HG03457 (cell line): ENCODE results near the gene CHD5.

Experiments
- ATAC-seq: cut with Tn5 transposase; IDR thresholded peaks from one replicate; pipeline ENCODE4 v1.9.1; 2021; ENCODE audit warnings: moderate number of reproducible peaks; ENCODE audit not compliant: unreplicated experiment

Gene CHD5

DNA sequence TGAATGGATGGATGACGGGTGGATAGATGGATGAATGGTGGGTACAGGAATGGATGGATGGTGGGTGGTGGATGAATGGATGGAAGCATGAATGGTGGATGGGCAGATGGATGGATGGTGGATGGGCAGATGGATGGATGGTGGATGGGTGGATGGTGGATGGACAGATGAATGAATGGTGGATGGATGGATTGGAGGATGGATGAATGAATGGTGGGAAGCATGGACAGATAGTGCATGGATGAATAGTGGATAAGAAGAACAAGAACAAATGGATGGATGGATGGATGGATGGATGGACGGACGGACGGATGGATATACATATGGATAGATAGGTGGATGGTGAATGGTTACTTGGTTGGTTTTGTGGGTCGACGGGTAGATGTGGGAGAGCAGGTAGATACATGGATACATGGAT is 4.7 kb downstream of the CHD5 start:
- ATAC-seq = no peak

DNA sequence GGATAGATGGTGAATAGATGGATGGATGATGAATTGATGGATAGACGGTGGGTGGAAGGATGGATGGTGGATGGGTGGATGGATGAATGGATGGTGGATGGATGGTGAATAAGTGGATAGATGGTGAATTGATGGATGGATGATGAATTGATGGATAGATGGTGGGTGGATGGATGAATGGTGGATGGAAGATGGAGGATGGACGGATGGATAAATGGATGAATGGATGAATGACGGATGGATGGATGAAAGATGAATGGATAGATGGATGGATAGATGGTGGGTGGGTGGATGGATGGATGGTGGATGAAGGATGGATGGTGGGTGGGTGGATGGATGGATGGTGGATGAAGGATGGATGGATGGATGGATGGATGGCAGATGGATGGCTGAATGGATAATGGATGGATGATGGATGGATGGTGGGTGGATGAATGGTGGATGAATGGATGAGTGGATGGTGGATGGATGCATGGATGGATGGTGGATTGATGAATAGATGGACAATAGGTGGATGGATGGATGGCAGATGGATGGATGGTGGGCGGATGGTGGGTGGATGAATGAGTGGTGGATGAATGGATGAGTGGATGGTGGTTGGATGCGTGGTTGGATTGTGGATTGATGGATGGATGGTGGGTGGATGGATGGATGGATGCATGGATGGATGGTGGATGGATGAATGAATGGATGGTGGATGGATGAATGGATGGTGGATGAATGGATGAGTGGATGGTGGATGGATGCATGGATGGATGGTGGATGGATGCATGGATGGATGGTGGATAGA is 5.3 kb downstream of the CHD5 start:
- ATAC-seq = no peak

- no peak for ATAC-seq
Measured at GRCh38 chr1:6172549-6172948, 7.6 kb downstream of the CHD5 start.

DNA sequence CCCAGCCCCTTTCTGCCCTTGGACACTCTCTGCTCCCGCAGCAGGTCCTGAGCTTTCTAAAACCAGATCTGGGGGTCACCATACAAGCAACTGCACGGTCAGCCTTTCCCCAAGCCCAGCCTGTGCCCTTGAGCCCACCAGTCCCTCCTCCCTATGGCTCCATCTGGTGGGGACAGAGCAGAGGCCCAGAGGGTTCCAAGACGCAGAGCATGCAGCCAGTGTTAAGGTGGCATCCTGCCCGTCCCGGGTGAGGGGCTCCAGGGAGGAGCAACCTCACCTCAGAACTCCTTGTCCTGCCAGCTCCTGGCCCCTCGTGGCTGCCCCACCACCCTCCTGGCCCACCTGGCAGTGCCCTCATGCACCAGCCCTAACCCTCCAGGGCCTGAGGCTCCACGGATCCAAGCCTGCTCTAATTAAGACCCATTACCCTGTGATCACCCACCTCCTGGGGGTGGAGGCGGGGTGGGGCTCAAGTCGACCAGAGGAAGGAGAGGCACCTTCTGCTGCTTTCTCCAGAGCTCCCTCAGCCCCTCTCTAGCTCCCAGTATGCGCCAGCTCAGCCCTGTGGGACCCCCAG is 8.5 kb downstream of the CHD5 start:
- ATAC-seq = no peak

GRCh38 chr1:6170742-6171201 is 9.3 kb downstream of the CHD5 start:
- no peak for ATAC-seq

GRCh38 chr1:6170116-6170741 is 9.9 kb downstream of the CHD5 start:
- ATAC-seq = no peak

DNA sequence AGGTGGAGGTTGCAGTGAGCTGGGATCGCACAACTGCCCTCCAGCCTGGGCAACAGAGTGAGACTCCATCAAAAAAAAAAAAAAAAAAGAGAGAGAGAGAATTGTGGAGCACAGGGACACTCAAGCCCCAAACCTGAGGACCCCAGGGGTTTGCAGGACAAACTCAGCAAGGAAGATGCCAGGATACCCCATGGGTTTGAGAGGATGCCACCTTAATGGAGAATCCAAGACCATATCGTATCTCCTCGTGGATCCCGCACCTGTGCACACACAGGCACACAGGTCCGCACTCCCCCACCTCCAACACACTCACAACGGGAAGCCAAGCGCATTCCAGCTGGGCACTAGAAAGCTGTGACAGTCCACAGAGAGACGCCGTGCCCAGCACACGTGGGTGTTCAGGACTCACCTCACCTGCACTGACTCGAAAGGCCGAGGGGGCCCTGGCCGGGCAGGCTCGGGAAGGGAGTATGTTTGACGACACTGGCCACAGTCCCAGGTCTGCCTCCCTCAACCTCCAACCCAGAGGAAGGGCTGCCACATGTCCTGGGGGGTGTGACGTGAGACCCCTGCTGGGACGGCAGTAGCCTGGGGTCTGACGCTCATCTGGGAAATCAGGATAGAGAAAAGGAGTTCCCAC is 11.1 kb downstream of the CHD5 start:
- ATAC-seq = no peak

- no peak for ATAC-seq
Measured at GRCh38 chr1:6167391-6168303, 12.5 kb downstream of the CHD5 start.

DNA sequence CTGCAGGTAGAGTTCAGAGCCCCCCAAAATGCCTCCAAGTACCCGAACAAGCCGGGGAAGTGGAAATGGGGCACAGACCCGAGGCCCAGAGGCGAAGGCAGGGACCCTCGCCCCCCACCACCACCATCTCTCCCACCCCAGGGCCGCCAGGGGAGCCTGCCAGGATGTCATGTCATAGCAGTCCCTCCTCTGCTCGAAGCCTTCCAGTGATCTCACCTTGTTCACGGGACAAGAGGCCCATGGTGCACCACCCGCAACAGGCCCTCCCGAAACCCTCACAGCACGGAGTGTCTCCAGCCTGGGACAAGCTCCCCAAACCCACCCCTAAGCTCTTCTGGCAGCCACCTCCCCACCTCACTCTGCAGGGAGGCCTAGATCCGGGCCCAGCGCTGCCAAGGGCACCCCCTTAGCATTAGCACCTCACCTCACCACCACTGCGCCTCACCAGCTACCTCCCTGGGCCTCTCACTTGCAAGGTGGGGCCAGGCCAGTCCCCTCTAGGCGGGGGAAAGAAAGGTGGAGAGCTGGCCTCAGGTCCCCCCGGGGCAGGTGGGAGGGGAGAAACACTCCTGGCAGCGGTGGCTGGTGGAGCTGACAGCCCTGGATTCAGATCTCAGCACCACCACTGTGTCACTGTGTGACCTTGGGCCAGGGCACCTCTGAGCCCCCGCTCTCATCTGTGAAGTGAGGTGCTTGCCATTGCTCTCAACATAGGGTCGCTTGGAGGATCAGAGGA is 13.3 kb downstream of the CHD5 start:
- no peak for ATAC-seq

DNA sequence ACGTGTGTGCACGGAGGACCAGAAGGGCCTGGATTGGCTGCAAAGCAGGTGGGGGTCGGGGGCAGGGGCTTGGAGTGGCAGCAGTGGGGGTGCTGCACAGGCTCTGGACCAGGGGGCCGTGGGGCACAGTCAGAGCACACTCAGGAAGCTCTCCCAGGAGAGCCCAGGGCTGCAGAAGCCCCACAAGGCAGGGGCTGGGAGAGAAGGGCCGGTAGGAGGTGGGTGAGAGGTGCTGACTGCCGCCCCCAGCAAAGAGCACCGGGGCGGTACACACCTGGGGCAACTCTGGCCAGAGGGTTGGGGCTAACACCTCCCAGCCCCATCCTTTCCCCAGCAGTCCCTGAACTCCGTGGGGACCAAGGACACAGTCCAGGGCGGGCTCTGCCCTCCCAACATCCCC is 13.9 kb downstream of the CHD5 start:
- no peak for ATAC-seq

DNA sequence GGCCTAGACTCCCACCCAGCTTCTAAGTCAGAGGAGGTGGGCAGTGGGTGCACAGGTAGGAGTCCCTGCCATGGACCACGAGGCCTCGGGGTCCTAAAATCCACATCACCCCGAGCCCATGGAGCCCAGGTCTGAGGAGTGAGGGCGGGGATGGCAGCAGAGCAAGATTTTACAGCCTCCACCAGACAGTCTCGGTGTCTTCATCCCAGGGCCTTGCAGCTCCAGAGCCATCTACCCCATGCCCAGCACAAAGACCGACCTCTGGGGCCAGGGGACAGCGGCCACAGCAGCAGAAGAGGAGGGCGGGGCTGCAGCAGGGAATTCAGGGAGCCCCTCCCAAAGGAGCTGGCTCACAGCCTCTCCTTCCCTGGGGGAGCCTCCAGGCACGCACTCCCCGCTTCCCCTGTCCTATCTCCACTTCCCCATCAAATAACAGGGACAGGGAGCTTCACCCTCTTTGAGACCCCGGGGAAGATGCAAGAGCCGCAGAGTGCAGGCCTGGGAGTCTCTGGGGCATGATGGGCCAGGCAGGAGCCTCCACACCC is 14.6 kb downstream of the CHD5 start:
- ATAC-seq = no peak

- ATAC-seq = no peak
Measured at GRCh38 chr1:6165027-6165426, 15.1 kb downstream of the CHD5 start.

DNA sequence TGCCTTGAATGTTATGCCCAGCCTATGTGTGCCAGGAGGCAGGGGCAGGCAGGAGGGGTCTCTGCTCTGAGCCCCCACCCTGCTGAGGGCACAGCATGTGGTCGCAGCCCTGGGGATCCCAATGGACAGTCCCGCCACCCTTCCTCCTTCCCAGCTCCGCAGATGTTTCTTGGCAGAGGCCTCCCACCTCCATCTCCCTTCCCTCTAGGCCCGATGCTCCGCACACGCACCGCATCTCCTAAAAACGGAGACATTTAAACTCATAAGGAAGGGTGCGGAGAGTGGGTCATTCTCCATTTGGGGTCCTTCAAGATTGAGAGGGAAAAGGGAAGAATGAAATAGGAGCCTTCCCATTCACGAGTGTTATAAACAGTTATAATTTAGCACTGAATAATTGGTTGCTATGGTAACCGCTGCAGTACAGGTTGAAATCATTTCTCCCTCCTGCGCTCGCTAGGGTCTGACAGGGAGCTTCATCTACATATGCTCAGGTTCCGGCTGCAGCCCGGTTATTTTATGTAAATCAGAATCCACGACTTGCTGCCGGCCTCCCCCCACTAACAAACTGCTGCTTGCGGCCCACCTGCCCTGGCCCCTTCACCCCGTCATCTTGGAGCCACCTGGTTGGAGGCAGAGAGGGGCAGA is 16.0 kb downstream of the CHD5 start:
- ATAC-seq = no peak

DNA sequence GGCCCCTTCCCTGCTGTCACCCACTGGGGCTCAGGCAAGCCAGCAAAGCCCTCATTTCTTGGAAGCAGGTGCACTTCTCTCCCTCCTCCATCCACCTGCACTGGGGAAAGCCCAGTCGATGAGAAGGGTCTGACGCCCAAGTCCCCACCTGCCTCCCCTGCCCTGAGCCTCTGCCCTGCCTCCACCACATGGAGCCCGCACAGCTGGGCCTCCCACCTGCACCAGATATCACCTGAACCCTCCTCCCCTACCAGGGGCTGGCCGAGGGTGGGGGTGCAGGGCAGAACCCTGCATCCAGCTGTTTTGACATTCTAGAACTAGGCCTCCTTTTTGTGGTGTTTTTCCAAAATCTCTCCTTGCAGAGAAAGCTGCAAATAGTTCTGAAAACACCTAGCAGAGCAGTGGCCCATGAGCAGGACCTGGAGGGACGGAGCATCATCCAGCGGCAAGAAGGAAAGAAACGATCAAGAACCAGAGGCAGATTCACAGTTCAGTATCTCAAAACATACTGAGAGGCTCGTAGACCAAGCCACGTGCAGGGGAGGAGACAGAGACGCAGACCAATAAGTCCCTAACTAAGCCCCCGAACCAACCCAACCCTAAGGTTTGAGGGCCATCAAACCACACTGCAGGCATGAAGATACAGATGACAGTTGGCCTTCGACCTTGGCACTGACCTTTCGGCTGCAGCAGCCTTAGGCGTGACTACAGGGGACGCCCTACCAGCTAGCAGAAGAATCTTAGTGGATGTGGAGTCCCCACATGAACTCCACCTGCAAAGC is 16.7 kb downstream of the CHD5 start:
- ATAC-seq = no peak

GRCh38 chr1:6162773-6163172 is 17.3 kb downstream of the CHD5 start:
- no peak for ATAC-seq

- no peak for ATAC-seq
Measured at GRCh38 chr1:6162341-6162740, 17.8 kb downstream of the CHD5 start.

GRCh38 chr1:6158181-6158580 is 21.9 kb downstream of the CHD5 start:
- no peak for ATAC-seq

DNA sequence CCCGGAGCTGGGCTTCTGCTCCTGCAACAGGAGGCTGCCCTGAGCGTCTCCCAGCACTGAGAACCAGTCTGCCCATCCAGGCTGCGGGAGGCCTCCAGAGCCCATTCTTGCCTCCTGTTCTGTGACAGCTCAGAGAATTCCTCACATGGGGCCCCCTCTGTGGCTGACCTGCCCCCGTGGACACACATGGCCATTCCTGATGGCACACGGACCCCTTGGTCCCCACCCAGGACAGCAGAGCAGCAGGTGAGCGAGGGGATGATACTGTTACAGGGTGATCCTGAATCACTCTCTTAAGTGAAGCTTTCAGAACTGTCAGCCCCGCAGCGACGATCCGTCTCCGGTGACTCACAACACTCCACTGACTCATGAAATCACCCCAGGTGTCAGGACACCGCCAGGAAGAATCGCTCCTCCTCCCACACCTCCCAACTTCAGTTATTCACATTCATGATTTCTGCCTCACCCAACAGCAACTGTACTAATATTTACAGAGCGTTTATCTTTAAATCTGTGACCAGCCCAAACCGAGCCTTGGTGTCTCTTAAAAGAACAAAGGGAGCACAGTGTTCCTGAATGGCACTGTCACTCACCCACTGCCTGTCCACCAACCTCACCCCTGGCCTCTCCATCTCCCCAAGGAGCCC is 22.5 kb downstream of the CHD5 start:
- no peak for ATAC-seq
